ENCODE results near the gene DSC2. TPM values are rescaled to one million over a fixed set of nuclear protein-coding genes. Genes with fewer than 3 reads are reported as not detected.

Gene DSC2
- total RNA-seq, 1 experiment from 2014 or later, result 22.9 TPM

DNA sequence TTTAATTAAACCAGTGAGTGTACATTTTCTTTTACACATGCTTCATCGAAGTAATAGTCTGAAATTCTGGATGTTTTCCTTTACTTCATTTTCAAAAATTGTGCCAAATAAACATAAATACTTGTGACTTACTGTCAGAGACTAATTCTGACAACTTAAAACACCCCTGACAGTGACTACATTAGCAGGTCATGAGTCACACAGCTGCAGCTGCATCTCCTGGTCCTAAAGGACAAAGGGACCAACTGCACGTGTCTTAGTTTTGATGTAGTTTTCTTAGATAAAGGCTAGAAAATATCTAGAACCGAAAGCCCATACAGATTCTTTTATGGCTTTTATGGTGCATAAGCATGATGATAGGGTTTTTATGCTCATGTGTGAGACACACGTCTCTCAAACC is 30.0 kb downstream of the DSC2 start:
- DNase-seq, result no peak
- Histone ChIP-seq H3K36me3 (replicated peaks; ENCODE audit: control insufficient read depth, insufficient read depth, low read length) (peaks cover 1% of the 10 kb centered on the region), H3K27me3 (ENCODE audit: control insufficient read depth, insufficient read depth, low read length) (no peaks in the 10 kb centered on the region), H3K4me3 (ENCODE audit: insufficient read depth, low read depth, low read length) (no peak overlapping the region)

DNA sequence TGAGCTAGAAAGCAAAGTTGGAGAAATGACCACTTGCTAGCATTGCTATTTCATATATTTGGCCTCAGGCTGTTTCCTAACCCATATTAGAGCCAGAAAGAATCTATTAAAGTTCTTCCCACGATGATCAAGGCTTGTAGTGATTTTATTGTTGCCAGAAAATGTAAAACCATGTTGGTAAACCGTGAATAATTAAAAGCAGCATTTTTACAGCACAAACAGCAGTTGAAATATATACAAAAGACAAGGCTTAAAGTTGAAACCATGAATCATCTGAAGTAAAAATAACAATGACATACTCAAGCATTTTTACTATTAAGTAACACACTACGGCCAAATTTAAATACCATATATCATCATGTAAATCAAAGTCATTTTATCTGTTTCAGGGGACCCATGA is 32.0 kb downstream of the DSC2 start:
- Histone ChIP-seq H3K36me3 (replicated peaks; ENCODE audit: control insufficient read depth, insufficient read depth, low read length) (peaks cover 1% of the 10 kb centered on the region), H3K4me3 (ENCODE audit: insufficient read depth, low read depth, low read length) (no peak overlapping the region), H3K27me3 (ENCODE audit: control insufficient read depth, insufficient read depth, low read length) (no peaks in the 10 kb centered on the region)
- no peak for DNase-seq

GRCh38 chr18:31066266-31066665 is 36.0 kb downstream of the DSC2 start:
- H3K36me3 ChIP-seq (replicated peaks; ENCODE audit: control insufficient read depth, insufficient read depth, low read length), result peaks cover 1% of the 10 kb centered on the region
- no peak for DNase-seq

DNA sequence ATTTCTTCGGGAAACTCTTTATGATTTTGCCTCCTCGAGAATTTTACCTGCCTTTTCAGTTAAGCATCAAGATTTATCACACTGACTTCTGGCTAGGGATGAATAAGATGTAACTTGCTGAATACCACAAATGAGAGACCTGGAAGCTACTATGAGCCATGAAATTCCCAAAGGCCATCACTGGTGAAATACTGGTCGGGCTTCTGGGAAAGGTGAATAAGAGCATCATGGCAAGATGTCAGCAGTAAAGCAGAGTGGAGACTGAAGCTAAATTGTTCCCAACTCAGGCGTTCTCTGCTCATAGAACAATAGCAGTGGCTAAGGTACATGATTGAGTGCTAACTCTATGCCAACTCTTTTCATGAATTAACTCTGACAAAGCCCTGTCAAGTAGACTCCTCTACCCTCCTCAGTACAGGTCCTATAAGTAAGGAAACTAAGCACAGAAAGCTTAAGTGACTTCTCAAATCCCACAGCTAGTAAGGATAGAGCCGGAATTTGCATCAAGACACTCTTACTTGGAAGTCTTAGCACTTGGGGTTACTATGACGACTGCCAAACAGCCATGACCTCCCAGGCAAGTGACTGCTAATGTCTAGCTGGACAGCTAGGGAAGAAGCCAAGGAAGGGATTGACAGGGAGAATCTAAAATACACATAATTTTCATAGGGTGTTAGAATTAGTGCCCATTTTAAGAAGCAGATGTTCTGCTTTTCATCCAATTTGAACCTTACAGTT is 37.0 kb downstream of the DSC2 start:
- no peak for DNase-seq
- Histone ChIP-seq H3K4me3 (ENCODE audit: insufficient read depth, low read depth, low read length) (no peak overlapping the region), H3K27me3 (ENCODE audit: control insufficient read depth, insufficient read depth, low read length) (no peaks in the 10 kb centered on the region), H3K36me3 (replicated peaks; ENCODE audit: control insufficient read depth, insufficient read depth, low read length) (peaks cover 1% of the 10 kb centered on the region)

More at GRCh38 chr18:31066266-31066665, 36.0 kb downstream of the DSC2 start:
- H3K27me3 ChIP-seq (ENCODE audit: control insufficient read depth, insufficient read depth, low read length), result no peaks in the 10 kb centered on the region
- no peak overlapping the region for H3K4me3 ChIP-seq (ENCODE audit: insufficient read depth, low read depth, low read length)

GRCh38 chr18:31064130-31064529 is 38.1 kb downstream of the DSC2 start:
- Histone ChIP-seq H3K27me3 (ENCODE audit: control insufficient read depth, insufficient read depth, low read length) (no peaks in the 10 kb centered on the region), H3K4me3 (ENCODE audit: insufficient read depth, low read depth, low read length) (no peak overlapping the region), H3K36me3 (replicated peaks; ENCODE audit: control insufficient read depth, insufficient read depth, low read length) (peaks cover 1% of the 10 kb centered on the region)
- no peak for DNase-seq

DNA sequence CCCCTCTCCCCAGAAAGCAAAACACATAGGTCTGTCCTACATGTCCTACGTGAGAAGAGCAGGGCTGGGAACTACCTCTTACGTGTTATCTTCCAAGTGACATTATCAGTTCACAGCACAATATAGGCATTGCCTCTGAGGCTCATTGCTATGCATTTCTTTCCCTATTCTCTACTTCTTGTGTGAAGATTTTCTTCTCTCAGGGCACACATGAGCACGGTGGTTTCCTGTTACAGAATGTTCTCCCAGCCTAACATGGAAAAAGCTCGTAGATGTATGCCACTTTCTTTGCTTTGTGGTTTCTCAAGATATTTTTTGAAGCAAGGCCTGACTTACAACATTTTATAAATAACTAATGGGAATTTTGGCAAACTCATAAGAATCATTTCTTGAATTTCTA is 40.3 kb downstream of the DSC2 start:
- Histone ChIP-seq H3K36me3 (replicated peaks; ENCODE audit: control insufficient read depth, insufficient read depth, low read length) (no peaks in the 10 kb centered on the region), H3K4me3 (ENCODE audit: insufficient read depth, low read depth, low read length) (no peak overlapping the region), H3K27me3 (ENCODE audit: control insufficient read depth, insufficient read depth, low read length) (no peaks in the 10 kb centered on the region)
- DNase-seq, result no peak

DNA sequence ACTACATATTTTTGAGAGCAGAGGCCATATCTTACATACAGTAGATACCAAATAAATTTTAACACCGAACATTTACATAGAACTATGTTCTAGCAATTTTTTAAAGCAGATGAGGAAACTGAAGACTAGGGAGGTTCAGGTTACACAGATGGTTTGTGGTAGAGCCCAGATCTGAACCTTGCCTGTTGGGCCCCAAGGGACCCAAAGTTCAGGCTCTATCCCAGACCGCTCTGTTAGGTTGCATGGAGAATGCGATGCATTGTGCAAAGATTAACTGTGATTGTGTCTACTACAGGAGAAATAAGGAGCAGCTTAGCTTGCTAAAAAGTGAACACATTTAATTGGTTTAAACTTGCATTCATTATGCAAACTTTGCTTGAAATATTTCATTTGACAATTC is 43.3 kb downstream of the DSC2 start:
- Histone ChIP-seq H3K4me3 (ENCODE audit: insufficient read depth, low read depth, low read length) (no peak overlapping the region), H3K27me3 (ENCODE audit: control insufficient read depth, insufficient read depth, low read length) (no peaks in the 10 kb centered on the region), H3K36me3 (replicated peaks; ENCODE audit: control insufficient read depth, insufficient read depth, low read length) (no peaks in the 10 kb centered on the region)
- no peak for DNase-seq

DNA sequence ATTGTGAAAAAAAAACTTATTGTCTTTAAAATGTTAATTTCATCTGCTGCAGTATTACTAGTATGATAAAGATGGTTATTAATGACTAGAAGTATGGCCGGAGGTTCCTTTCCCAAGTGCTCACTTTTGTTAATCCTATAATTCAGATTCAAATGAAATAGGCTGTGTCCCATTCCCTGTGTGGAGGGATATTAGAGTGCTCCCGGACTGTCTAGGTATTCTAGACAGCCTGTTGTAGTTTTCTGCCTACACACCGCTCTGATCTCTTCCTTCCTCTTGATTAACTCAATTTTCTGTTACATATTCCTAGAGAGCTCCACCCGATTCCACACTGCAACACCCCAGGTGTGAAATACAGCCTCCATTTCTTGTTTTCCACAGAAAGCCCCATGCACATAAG is 44.3 kb downstream of the DSC2 start:
- no peak overlapping the region for H3K4me3 ChIP-seq (ENCODE audit: insufficient read depth, low read depth, low read length)
- no peaks in the 10 kb centered on the region for H3K36me3 ChIP-seq (replicated peaks; ENCODE audit: control insufficient read depth, insufficient read depth, low read length)
- DNase-seq, result no peak
- no peaks in the 10 kb centered on the region for H3K27me3 ChIP-seq (ENCODE audit: control insufficient read depth, insufficient read depth, low read length)

GRCh38 chr18:31057051-31057450 is 45.2 kb downstream of the DSC2 start:
- Histone ChIP-seq H3K36me3 (replicated peaks; ENCODE audit: control insufficient read depth, insufficient read depth, low read length) (no peaks in the 10 kb centered on the region), H3K27me3 (ENCODE audit: control insufficient read depth, insufficient read depth, low read length) (no peaks in the 10 kb centered on the region), H3K4me3 (ENCODE audit: insufficient read depth, low read depth, low read length) (no peak overlapping the region)
- DNase-seq, result no peak

- no peak for DNase-seq
- Histone ChIP-seq H3K27me3 (ENCODE audit: control insufficient read depth, insufficient read depth, low read length) (no peaks in the 10 kb centered on the region), H3K36me3 (replicated peaks; ENCODE audit: control insufficient read depth, insufficient read depth, low read length) (no peaks in the 10 kb centered on the region), H3K4me3 (ENCODE audit: insufficient read depth, low read depth, low read length) (no peak overlapping the region)
These were observed 45.9 kb downstream of the DSC2 start for GRCh38 chr18:31056296-31056695.

DNA sequence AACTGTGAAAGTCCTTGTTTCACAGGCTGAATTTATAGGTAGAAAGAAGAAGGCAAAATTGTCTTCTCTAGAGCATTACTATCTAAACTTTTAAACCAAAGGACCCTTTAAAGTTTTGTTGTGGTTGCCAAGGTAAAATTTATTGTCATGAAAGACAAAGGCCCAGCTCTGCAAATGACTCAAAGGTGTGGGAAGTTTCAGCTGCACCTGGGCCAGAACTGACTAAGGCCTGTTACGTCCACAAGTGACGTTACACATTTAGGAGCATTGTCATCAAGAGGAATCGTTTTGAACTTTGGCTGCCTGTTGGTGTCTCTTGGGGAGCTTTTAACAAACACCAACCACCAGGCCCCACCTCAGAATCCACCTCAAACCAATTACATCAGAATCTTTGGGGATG is 51.6 kb downstream of the DSC2 start:
- DNase-seq, result no peak
- Histone ChIP-seq H3K36me3 (replicated peaks; ENCODE audit: control insufficient read depth, insufficient read depth, low read length) (no peaks in the 10 kb centered on the region), H3K27me3 (ENCODE audit: control insufficient read depth, insufficient read depth, low read length) (no peaks in the 10 kb centered on the region)

GRCh38 chr18:31049189-31049588 is 53.0 kb downstream of the DSC2 start:
- Histone ChIP-seq H3K4me3 (ENCODE audit: insufficient read depth, low read depth, low read length) (no peak overlapping the region), H3K36me3 (replicated peaks; ENCODE audit: control insufficient read depth, insufficient read depth, low read length) (no peaks in the 10 kb centered on the region), H3K27me3 (ENCODE audit: control insufficient read depth, insufficient read depth, low read length) (peaks cover 8% of the 10 kb centered on the region)
- no peak for DNase-seq

More for the DNA sequence above, 51.6 kb downstream of the DSC2 start:
- no peak overlapping the region for H3K4me3 ChIP-seq (ENCODE audit: insufficient read depth, low read depth, low read length)

GRCh38 chr18:31048216-31048615 is 54.0 kb downstream of the DSC2 start:
- Histone ChIP-seq H3K36me3 (replicated peaks; ENCODE audit: control insufficient read depth, insufficient read depth, low read length) (no peaks in the 10 kb centered on the region), H3K27me3 (ENCODE audit: control insufficient read depth, insufficient read depth, low read length) (peaks cover 17% of the 10 kb centered on the region), H3K4me3 (ENCODE audit: insufficient read depth, low read depth, low read length) (no peak overlapping the region)
- DNase-seq, result no peak

GRCh38 chr18:31046916-31047315 is 55.3 kb downstream of the DSC2 start:
- peaks cover 30% of the 10 kb centered on the region for H3K27me3 ChIP-seq (ENCODE audit: control insufficient read depth, insufficient read depth, low read length)
- H3K36me3 ChIP-seq (replicated peaks; ENCODE audit: control insufficient read depth, insufficient read depth, low read length), result no peaks in the 10 kb centered on the region
- no peak overlapping the region for H3K4me3 ChIP-seq (ENCODE audit: insufficient read depth, low read depth, low read length)
- DNase-seq, result no peak

GRCh38 chr18:31045599-31045998 is 56.6 kb downstream of the DSC2 start:
- DNase-seq, result no peak
- Histone ChIP-seq H3K4me3 (ENCODE audit: insufficient read depth, low read depth, low read length) (no peak overlapping the region), H3K27me3 (ENCODE audit: control insufficient read depth, insufficient read depth, low read length) (peaks cover 43% of the 10 kb centered on the region)

DNA sequence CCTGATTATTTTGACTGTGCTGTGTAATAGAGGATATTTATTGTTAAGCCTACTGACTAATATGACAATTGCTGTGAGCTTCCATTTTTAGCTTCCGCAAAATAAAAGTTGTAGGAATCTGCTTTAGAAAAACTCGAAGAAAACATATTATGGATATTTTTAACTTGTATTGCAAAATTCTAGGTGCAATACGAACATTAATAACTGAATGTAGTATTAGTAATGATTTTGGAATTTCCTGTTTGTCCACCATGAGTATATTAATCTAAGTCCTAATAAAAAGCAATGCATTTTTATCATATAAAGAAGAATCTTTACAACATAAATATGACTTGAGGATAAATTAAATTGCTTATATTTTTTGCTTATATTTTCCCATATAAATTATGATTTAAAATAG is 57.3 kb downstream of the DSC2 start:
- Histone ChIP-seq H3K27me3 (ENCODE audit: control insufficient read depth, insufficient read depth, low read length) (peaks cover 50% of the 10 kb centered on the region), H3K36me3 (replicated peaks; ENCODE audit: control insufficient read depth, insufficient read depth, low read length) (no peaks in the 10 kb centered on the region), H3K4me3 (ENCODE audit: insufficient read depth, low read depth, low read length) (no peak overlapping the region)
- no peak for DNase-seq

More at GRCh38 chr18:31045599-31045998, 56.6 kb downstream of the DSC2 start:
- no peaks in the 10 kb centered on the region for H3K36me3 ChIP-seq (replicated peaks; ENCODE audit: control insufficient read depth, insufficient read depth, low read length)

Measured in H7 (cell line).